Liver (tissue), 9 donors: ENCODE data around the gene LPP. TPM values are rescaled to one million over a fixed set of nuclear protein-coding genes. Genes with fewer than 3 reads are reported as not detected.
A peak's percentile ranks its signal among the peaks of the same experiment; 100 is the strongest.

Experiments used
- DNase-seq: peaks from one replicate; pipeline ENCODE4 v3.0.0-alpha.2; 2017; ENCODE audit warnings: low spot score
- H3K27ac ChIP-seq, 2 donors: one replicate each; pipeline ENCODE4 v1.7.0; 2013; ENCODE audit warnings: inconsistent platforms in 2 of 2, low read length in 2 of 2, control low read depth in 1 of 2, low read depth in 1 of 2, mild to moderate bottlenecking in 1 of 2
- H3K27me3 ChIP-seq, 4 donors: one replicate each; pipeline versions ENCODE4 v1.6.1 to v1.7.0; 2013; ENCODE audit warnings: low read length in 3 of 4, inconsistent platforms in 1 of 4, mild to moderate bottlenecking in 1 of 4, moderate library complexity in 1 of 4; ENCODE audit not compliant: control insufficient read depth in 4 of 4, insufficient read depth in 4 of 4
- H3K36me3 ChIP-seq, 4 donors: one replicate each; pipeline versions ENCODE4 v1.6.1 to v1.7.0; 2013; ENCODE audit warnings: low read length in 3 of 4, mild to moderate bottlenecking in 3 of 4, low read depth in 1 of 4, moderate library complexity in 1 of 4; ENCODE audit not compliant: control insufficient read depth in 4 of 4, insufficient read depth in 3 of 4
- H3K4me1 ChIP-seq, 4 donors: one replicate each; pipeline versions ENCODE4 v1.6.1 to v1.7.0; 2013; ENCODE audit warnings: low read length in 3 of 4, mild to moderate bottlenecking in 3 of 4, moderate library complexity in 1 of 4; ENCODE audit not compliant: control insufficient read depth in 4 of 4, insufficient read depth in 4 of 4
- H3K4me3 ChIP-seq, 3 donors: one replicate each; pipeline versions ENCODE4 v1.6.1 to v1.7.0; 2013; ENCODE audit warnings: low read length in 3 of 3, control low read depth in 1 of 3, low read depth in 1 of 3, mild to moderate bottlenecking in 1 of 3
- H3K9ac ChIP-seq, 2 donors: one replicate each; pipeline ENCODE4 v1.7.0; 2013; ENCODE audit warnings: low read length in 2 of 2, mild to moderate bottlenecking in 2 of 2, moderate library complexity in 2 of 2, control low read depth in 1 of 2, low read depth in 1 of 2
- H3K9me3 ChIP-seq, 4 donors: one replicate each; pipeline versions ENCODE4 v1.6.1 to v1.7.0; 2013; ENCODE audit warnings: low read length in 3 of 4; ENCODE audit not compliant: control insufficient read depth in 4 of 4
- EGR1 ChIP-seq, 2 donors: IDR thresholded peaks; 2 replicates each; pipeline ENCODE4 v1.6.1; 2016 to 2018; ENCODE audit warnings: antibody characterized with exemption in 2 of 2, low read depth in 2 of 2
- FOXA1 ChIP-seq: IDR thresholded peaks from 2 replicates; pipeline ENCODE4 v1.6.1; 2016; ENCODE audit warnings: antibody characterized with exemption
- FOXA2 ChIP-seq: IDR thresholded peaks from 2 replicates; pipeline ENCODE4 v1.6.1; 2016; ENCODE audit warnings: antibody characterized with exemption
- GABPA ChIP-seq, 2 donors: IDR thresholded peaks in 1 of 2; conservative IDR thresholded peaks in 1 of 2; 2 replicates each; pipeline ENCODE4 v1.6.1; 2016; ENCODE audit warnings: antibody characterized with exemption in 2 of 2, mild to moderate bottlenecking in 1 of 2, moderate library complexity in 1 of 2
- HNF4G ChIP-seq: IDR thresholded peaks from 2 replicates; pipeline ENCODE4 v1.6.1; 2016; ENCODE audit warnings: antibody characterized with exemption
- JUND ChIP-seq, 2 donors: IDR thresholded peaks; 2 replicates each; pipeline ENCODE4 v1.6.1; 2016; ENCODE audit warnings: antibody characterized with exemption in 2 of 2
- NR2F2 ChIP-seq: IDR thresholded peaks from 2 replicates; pipeline ENCODE4 v1.6.1; 2016; ENCODE audit warnings: antibody characterized with exemption
- RAD21 ChIP-seq, 2 donors: IDR thresholded peaks; 2 replicates each; pipeline ENCODE4 v1.6.1; 2016; ENCODE audit warnings: antibody characterized with exemption in 2 of 2, mild to moderate bottlenecking in 2 of 2
- SP1 ChIP-seq: IDR thresholded peaks from 2 replicates; pipeline ENCODE4 v1.6.1; 2018; ENCODE audit warnings: antibody characterized with exemption, mild to moderate bottlenecking
- YY1 ChIP-seq: IDR thresholded peaks from 2 replicates; pipeline ENCODE4 v1.6.1; 2016; ENCODE audit warnings: antibody characterized with exemption, mild to moderate bottlenecking
- ZBTB33 ChIP-seq: IDR thresholded peaks from 2 replicates; pipeline ENCODE4 v1.6.1; 2016; ENCODE audit warnings: antibody characterized with exemption
- WGBS: extraction: QIAGEN DNeasy Blood & Tissue Kit; methylation state at CpG from one replicate; pipeline ENCODE4 v1.1.7; 2013; 5-methylcytosine and 5-hydroxymethylcytosine counted together
- polyA plus RNA-seq, 2 donors: library from polyadenylated mRNA; stranded (reverse) in 1 of 2; unstranded in 1 of 2; fragments of 200-250 nt in 1 of 2; fragments of >200 nt in 1 of 2; fragmentation: Nextera tagmentation in 1 of 2; extraction: Ambion mirVana in 1 of 2; gene quantifications; one replicate each; pipeline versions ENCODE4 v1.2.1 to v1.2.3, GENCODE V29; 2013 to 2015
- total RNA-seq, 2 donors: library from RNA; depleted of rRNA; stranded (reverse); fragments of >200 nt; gene quantifications; one replicate each; pipeline ENCODE4 v1.2.3, GENCODE V29; 2014
- TF ChIP-seq, protein P1 (sequence below): IDR thresholded peaks from 2 replicates; pipeline ENCODE4 v1.6.1; 2016; ENCODE audit warnings: antibody characterized with exemption
- TF ChIP-seq, protein P2 (sequence below): IDR thresholded peaks from 2 replicates; pipeline ENCODE4 v1.6.1; 2016; ENCODE audit warnings: antibody characterized with exemption
- TF ChIP-seq, protein P3 (sequence below): fragments of 150-350 bp; IDR thresholded peaks from 2 replicates; pipeline ENCODE4 v1.5.1; 2017; ENCODE audit warnings: improper control_type of control experiment, low read depth, low read length; ENCODE audit not compliant: missing input control
- TF ChIP-seq, protein P4 (sequence below): IDR thresholded peaks from 2 replicates; pipeline ENCODE4 v1.6.1; 2016; ENCODE audit warnings: antibody characterized with exemption, mild to moderate bottlenecking
- donor health status: healthy.
- donor health status: healthy.
- donor health status: healthy.
- donor health status: healthy.
- donor health status: healthy.

Gene LPP
- total and polyA plus RNA-seq, 4 donors, result 3.3 to 53.7 (median 28.2) TPM

DNA sequence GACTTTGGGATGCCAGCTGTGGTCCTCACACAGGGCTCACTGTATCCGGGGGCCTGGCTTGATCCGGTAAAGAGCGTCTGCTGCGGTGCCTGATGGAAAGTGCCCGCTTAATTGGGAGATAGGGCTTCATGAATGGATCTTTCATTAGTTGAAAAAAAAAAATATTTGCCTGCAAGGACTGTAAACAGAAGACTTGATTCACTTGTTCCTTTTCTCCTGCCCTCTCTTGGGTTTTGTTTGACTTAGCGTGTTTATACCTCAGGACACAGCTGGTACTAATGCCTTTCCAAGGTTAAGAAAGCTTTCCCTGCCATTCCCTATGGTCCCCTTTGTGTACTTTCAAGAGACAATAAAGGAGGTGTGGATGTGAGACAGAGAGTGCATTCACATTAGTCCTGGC is 493.3 kb downstream of the LPP start:
- 96% methylated on average over 6 of the region's 6 CpGs for WGBS

DNA sequence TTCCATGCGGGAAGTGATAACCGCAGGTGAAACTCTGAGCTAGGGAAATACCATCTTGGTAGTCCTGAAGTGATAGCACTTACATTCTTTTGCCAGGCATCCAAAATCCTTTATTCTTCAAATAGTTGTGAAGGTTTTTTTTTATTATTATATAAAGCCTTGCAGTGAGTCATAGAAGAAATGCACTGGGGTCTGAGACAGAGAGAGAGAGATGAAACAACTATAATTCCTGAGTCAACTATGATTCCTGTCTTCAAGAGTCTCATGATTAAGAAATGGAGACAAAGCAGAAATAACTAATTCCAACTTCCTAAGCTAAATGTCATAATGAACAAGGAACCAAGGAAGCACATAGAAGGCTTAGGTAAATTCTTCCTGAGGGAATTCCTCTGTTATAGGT is 495.6 kb downstream of the LPP start:
- TF ChIP-seq ZBTB33 (no peak), GABPA (IDR thresholded peaks at IDR 0.05 in 1 of 2, conservative IDR thresholded peaks at IDR 0.05 in 1 of 2) (no peak), HNF4G (no peak)
- TF ChIP-seq, protein P1, sequence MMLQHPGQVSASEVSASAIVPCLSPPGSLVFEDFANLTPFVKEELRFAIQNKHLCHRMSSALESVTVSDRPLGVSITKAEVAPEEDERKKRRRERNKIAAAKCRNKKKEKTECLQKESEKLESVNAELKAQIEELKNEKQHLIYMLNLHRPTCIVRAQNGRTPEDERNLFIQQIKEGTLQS, result no peak
- Histone ChIP-seq H3K9me3 (no peaks in the 10 kb centered on the region), H3K4me1 (no peaks in the 10 kb centered on the region), H3K9ac (no peak overlapping the region), H3K27ac (no peak overlapping the region), H3K27me3 (no peaks in the 10 kb centered on the region), H3K4me3 (no peak overlapping the region), H3K36me3 (no peaks in the 10 kb centered on the region)
- DNase-seq, result no peak
- WGBS, result 99% methylated on average over 2 of the region's 2 CpGs

More for the DNA sequence above, 493.3 kb downstream of the LPP start:
- Histone ChIP-seq H3K9me3 (no peaks in the 10 kb centered on the region), H3K4me1 (no peaks in the 10 kb centered on the region), H3K27me3 (no peaks in the 10 kb centered on the region), H3K4me3 (no peak overlapping the region), H3K36me3 (no peaks in the 10 kb centered on the region), H3K9ac (no peak overlapping the region), H3K27ac (no peak overlapping the region)
- no peak for DNase-seq
- no peak for TF ChIP-seq FOXA2
- no peak for TF ChIP-seq RAD21 (IDR thresholded peaks at IDR 0.05)
- TF ChIP-seq, protein P2, sequence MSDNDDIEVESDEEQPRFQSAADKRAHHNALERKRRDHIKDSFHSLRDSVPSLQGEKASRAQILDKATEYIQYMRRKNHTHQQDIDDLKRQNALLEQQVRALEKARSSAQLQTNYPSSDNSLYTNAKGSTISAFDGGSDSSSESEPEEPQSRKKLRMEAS, result no peak
- no peak for TF ChIP-seq NR2F2
- TF ChIP-seq GABPA (IDR thresholded peaks at IDR 0.05 in 1 of 2, conservative IDR thresholded peaks at IDR 0.05 in 1 of 2), result no peak
- TF ChIP-seq EGR1 (IDR thresholded peaks at IDR 0.05; ENCODE audit: low read depth in 2 of 2), result no peak
- TF ChIP-seq JUND (IDR thresholded peaks at IDR 0.05), result no peak
- TF ChIP-seq FOXA1, result no peak

DNA sequence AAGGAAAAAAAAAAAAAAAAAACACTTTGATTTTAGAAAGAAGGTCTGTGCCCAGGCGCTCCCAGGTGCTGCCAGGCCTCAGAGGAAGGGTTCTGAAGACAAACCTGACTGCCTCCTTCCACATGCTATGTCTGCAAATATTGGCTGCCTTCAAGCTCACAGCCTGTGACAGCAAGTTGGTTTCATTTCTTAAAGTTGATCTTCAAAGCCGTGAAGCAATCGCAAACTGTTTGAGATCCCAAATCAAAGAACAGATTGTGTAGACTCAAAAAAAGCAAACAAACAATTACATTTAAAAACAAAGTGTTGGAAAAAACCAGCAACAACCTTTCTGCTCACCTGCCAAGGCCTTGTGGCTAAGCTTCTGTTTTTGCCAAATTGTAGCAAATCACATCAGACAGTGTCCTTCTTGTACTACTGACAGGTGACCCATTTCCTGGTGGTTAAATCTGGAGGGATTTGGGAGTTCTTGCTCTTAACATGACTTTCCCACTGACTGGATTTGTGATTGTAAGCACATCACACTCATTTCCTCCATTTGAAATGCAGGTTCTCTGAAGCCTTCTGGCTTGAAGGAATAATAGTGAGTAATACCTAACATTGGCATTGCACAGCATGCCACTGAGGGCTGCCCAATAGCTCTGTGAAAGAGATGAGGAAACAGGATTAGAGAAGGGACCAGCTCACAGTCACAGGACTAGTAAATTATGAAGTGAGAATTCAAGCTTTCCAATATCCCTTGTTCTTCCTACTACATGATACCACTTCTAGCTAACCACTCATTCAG is 502.4 kb downstream of the LPP start:
- 60% methylated on average over 3 of the region's 3 CpGs for WGBS
- TF ChIP-seq JUND (IDR thresholded peaks at IDR 0.05) (no peak), RAD21 (IDR thresholded peaks at IDR 0.05) (no peak), ZBTB33 (no peak), FOXA1 (no peak), GABPA (IDR thresholded peaks at IDR 0.05 in 1 of 2, conservative IDR thresholded peaks at IDR 0.05 in 1 of 2) (no peak), EGR1 (IDR thresholded peaks at IDR 0.05; ENCODE audit: low read depth in 2 of 2) (no peak), SP1 (no peak), HNF4G (no peak), NR2F2 (no peak), YY1 (no peak)
- TF ChIP-seq, protein P3, sequence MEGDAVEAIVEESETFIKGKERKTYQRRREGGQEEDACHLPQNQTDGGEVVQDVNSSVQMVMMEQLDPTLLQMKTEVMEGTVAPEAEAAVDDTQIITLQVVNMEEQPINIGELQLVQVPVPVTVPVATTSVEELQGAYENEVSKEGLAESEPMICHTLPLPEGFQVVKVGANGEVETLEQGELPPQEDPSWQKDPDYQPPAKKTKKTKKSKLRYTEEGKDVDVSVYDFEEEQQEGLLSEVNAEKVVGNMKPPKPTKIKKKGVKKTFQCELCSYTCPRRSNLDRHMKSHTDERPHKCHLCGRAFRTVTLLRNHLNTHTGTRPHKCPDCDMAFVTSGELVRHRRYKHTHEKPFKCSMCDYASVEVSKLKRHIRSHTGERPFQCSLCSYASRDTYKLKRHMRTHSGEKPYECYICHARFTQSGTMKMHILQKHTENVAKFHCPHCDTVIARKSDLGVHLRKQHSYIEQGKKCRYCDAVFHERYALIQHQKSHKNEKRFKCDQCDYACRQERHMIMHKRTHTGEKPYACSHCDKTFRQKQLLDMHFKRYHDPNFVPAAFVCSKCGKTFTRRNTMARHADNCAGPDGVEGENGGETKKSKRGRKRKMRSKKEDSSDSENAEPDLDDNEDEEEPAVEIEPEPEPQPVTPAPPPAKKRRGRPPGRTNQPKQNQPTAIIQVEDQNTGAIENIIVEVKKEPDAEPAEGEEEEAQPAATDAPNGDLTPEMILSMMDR, result no peak
- TF ChIP-seq, protein P4, sequence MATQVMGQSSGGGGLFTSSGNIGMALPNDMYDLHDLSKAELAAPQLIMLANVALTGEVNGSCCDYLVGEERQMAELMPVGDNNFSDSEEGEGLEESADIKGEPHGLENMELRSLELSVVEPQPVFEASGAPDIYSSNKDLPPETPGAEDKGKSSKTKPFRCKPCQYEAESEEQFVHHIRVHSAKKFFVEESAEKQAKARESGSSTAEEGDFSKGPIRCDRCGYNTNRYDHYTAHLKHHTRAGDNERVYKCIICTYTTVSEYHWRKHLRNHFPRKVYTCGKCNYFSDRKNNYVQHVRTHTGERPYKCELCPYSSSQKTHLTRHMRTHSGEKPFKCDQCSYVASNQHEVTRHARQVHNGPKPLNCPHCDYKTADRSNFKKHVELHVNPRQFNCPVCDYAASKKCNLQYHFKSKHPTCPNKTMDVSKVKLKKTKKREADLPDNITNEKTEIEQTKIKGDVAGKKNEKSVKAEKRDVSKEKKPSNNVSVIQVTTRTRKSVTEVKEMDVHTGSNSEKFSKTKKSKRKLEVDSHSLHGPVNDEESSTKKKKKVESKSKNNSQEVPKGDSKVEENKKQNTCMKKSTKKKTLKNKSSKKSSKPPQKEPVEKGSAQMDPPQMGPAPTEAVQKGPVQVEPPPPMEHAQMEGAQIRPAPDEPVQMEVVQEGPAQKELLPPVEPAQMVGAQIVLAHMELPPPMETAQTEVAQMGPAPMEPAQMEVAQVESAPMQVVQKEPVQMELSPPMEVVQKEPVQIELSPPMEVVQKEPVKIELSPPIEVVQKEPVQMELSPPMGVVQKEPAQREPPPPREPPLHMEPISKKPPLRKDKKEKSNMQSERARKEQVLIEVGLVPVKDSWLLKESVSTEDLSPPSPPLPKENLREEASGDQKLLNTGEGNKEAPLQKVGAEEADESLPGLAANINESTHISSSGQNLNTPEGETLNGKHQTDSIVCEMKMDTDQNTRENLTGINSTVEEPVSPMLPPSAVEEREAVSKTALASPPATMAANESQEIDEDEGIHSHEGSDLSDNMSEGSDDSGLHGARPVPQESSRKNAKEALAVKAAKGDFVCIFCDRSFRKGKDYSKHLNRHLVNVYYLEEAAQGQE, result no peak
- TF ChIP-seq, protein P2, result no peak

More for the DNA sequence above, 502.4 kb downstream of the LPP start:
- H3K9ac ChIP-seq, result no peak overlapping the region
- H3K27ac ChIP-seq, result peak overlapping the region in 1 of 2 donors; percentile 46
- no peak overlapping the region for H3K4me3 ChIP-seq
- peaks cover 0 to 17% (median 11%) of the 10 kb centered on the region in 4 donors for H3K4me1 ChIP-seq
- H3K27me3 ChIP-seq, result no peaks in the 10 kb centered on the region
- no peaks in the 10 kb centered on the region for H3K9me3 ChIP-seq
- no peak for DNase-seq
- H3K36me3 ChIP-seq, result no peaks in the 10 kb centered on the region
